ENCODE data around the gene LRRC74A.
"Not testable (repeated sequence)": the region's sequence is repeated elsewhere in the genome, so short reads cannot be mapped to it uniquely, and the experiment has no call there.

LRRC74A gene

GRCh38 chr14:76901171-76902055, 75.2 kb downstream of the LRRC74A start:
- H3K4me3 ChIP-seq (ENCODE audit: low read depth in 1 of 2, low read length in 2 of 2): peak overlapping the region in 1 of 2 donors; percentile 19
- no peaks in the 10 kb centered on the region for H3K36me3 ChIP-seq (ENCODE audit: insufficient read depth, low read length)
- peaks cover 54% of the 10 kb centered on the region for H3K4me1 ChIP-seq (ENCODE audit: insufficient read depth, low read length)
- no peaks in the 10 kb centered on the region for H3K9me3 ChIP-seq (ENCODE audit: low read length)
- peak overlapping the region; percentile 98 for H3K27ac ChIP-seq (ENCODE audit: low read depth, low read length)
- no peaks in the 10 kb centered on the region for H3K27me3 ChIP-seq (ENCODE audit: control insufficient read depth in 1 of 2, insufficient read depth in 2 of 2, low read length in 2 of 2)
- no peak overlapping the region for H3K9ac ChIP-seq (ENCODE audit: low read length)

- H3K36me3 ChIP-seq (ENCODE audit: insufficient read depth, low read length): no peaks in the 10 kb centered on the region
- H3K27me3 ChIP-seq (ENCODE audit: control insufficient read depth in 1 of 2, insufficient read depth in 2 of 2, low read length in 2 of 2): no peaks in the 10 kb centered on the region
- peak overlapping the region; percentile 98 for H3K27ac ChIP-seq (ENCODE audit: low read depth, low read length)
Measured at GRCh38 chr14:76902591-76902990, 76.4 kb downstream of the LRRC74A start.

GRCh38 chr14:76904100-76904739, 78.0 kb downstream of the LRRC74A start:
- no peaks in the 10 kb centered on the region for H3K9me3 ChIP-seq (ENCODE audit: low read length)
- peak overlapping the region; percentile 98 for H3K27ac ChIP-seq (ENCODE audit: low read depth, low read length)
- H3K9ac ChIP-seq (ENCODE audit: low read length): no peak overlapping the region
- no peaks in the 10 kb centered on the region for H3K27me3 ChIP-seq (ENCODE audit: control insufficient read depth in 1 of 2, insufficient read depth in 2 of 2, low read length in 2 of 2)
- peaks cover 54% of the 10 kb centered on the region for H3K4me1 ChIP-seq (ENCODE audit: insufficient read depth, low read length)
- H3K36me3 ChIP-seq (ENCODE audit: insufficient read depth, low read length): no peaks in the 10 kb centered on the region
- H3K4me3 ChIP-seq (ENCODE audit: low read depth in 1 of 2, low read length in 2 of 2): peak overlapping the region in 1 of 2 donors; percentile 15

More at GRCh38 chr14:76902591-76902990, 76.4 kb downstream of the LRRC74A start:
- no peaks in the 10 kb centered on the region for H3K9me3 ChIP-seq (ENCODE audit: low read length)
- no peak overlapping the region for H3K4me3 ChIP-seq (ENCODE audit: low read depth in 1 of 2, low read length in 2 of 2)
- peaks cover 54% of the 10 kb centered on the region for H3K4me1 ChIP-seq (ENCODE audit: insufficient read depth, low read length)
- no peak overlapping the region for H3K9ac ChIP-seq (ENCODE audit: low read length)

GRCh38 chr14:76904740-76905569, 78.7 kb downstream of the LRRC74A start:
- Histone ChIP-seq H3K27me3 (ENCODE audit: control insufficient read depth in 1 of 2, insufficient read depth in 2 of 2, low read length in 2 of 2) (no peaks in the 10 kb centered on the region), H3K9me3 (ENCODE audit: low read length) (no peaks in the 10 kb centered on the region), H3K4me3 (ENCODE audit: low read depth in 1 of 2, low read length in 2 of 2) (peak overlapping the region in 1 of 2 donors; percentile 15), H3K36me3 (ENCODE audit: insufficient read depth, low read length) (no peaks in the 10 kb centered on the region), H3K9ac (ENCODE audit: low read length) (no peak overlapping the region), H3K27ac (ENCODE audit: low read depth, low read length) (peak overlapping the region; percentile 98), H3K4me1 (ENCODE audit: insufficient read depth, low read length) (peaks cover 54% of the 10 kb centered on the region)

- no peak overlapping the region for H3K4me3 ChIP-seq (ENCODE audit: low read depth in 1 of 2, low read length in 2 of 2)
- no peaks in the 10 kb centered on the region for H3K27me3 ChIP-seq (ENCODE audit: control insufficient read depth in 1 of 2, insufficient read depth in 2 of 2, low read length in 2 of 2)
- H3K9me3 ChIP-seq (ENCODE audit: low read length): no peaks in the 10 kb centered on the region
Measured at GRCh38 chr14:76908834-76909233, 82.6 kb downstream of the LRRC74A start.

GRCh38 chr14:76909266-76909665, 83.1 kb downstream of the LRRC74A start:
- no peak overlapping the region for H3K9ac ChIP-seq (ENCODE audit: low read length)
- H3K4me3 ChIP-seq (ENCODE audit: low read depth in 1 of 2, low read length in 2 of 2): no peak overlapping the region
- H3K4me1 ChIP-seq (ENCODE audit: insufficient read depth, low read length): peaks cover 30% of the 10 kb centered on the region
- no peaks in the 10 kb centered on the region for H3K9me3 ChIP-seq (ENCODE audit: low read length)
- no peak overlapping the region for H3K27ac ChIP-seq (ENCODE audit: low read depth, low read length)
- no peaks in the 10 kb centered on the region for H3K36me3 ChIP-seq (ENCODE audit: insufficient read depth, low read length)
- H3K27me3 ChIP-seq (ENCODE audit: control insufficient read depth in 1 of 2, insufficient read depth in 2 of 2, low read length in 2 of 2): no peaks in the 10 kb centered on the region

More at GRCh38 chr14:76908834-76909233, 82.6 kb downstream of the LRRC74A start:
- peaks cover 30% of the 10 kb centered on the region for H3K4me1 ChIP-seq (ENCODE audit: insufficient read depth, low read length)
- no peak overlapping the region for H3K27ac ChIP-seq (ENCODE audit: low read depth, low read length)
- no peak overlapping the region for H3K9ac ChIP-seq (ENCODE audit: low read length)
- H3K36me3 ChIP-seq (ENCODE audit: insufficient read depth, low read length): no peaks in the 10 kb centered on the region

- H3K27me3 ChIP-seq (ENCODE audit: control insufficient read depth in 1 of 2, insufficient read depth in 2 of 2, low read length in 2 of 2): no peaks in the 10 kb centered on the region
- H3K9ac ChIP-seq (ENCODE audit: low read length): no peak overlapping the region
- peaks cover 18% of the 10 kb centered on the region for H3K4me1 ChIP-seq (ENCODE audit: insufficient read depth, low read length)
- H3K4me3 ChIP-seq (ENCODE audit: low read depth in 1 of 2, low read length in 2 of 2): no peak overlapping the region
- H3K27ac ChIP-seq (ENCODE audit: low read depth, low read length): no peak overlapping the region
- H3K9me3 ChIP-seq (ENCODE audit: low read length): no peaks in the 10 kb centered on the region
- no peaks in the 10 kb centered on the region for H3K36me3 ChIP-seq (ENCODE audit: insufficient read depth, low read length)
Measured at GRCh38 chr14:76910371-76910890, 84.2 kb downstream of the LRRC74A start.

- no peak overlapping the region for H3K27ac ChIP-seq (ENCODE audit: low read depth, low read length)
Measured at GRCh38 chr14:76911473-76911872, 85.3 kb downstream of the LRRC74A start.

GRCh38 chr14:76914533-76915081, 88.4 kb downstream of the LRRC74A start:
- not testable (repeated sequence) for H3K27ac ChIP-seq (ENCODE audit: low read depth, low read length); H3K27me3 ChIP-seq (ENCODE audit: control insufficient read depth in 1 of 2, insufficient read depth in 2 of 2, low read length in 2 of 2); H3K9me3 ChIP-seq (ENCODE audit: low read length); H3K9ac ChIP-seq (ENCODE audit: low read length); H3K4me3 ChIP-seq (ENCODE audit: low read depth in 1 of 2, low read length in 2 of 2); H3K36me3 ChIP-seq (ENCODE audit: insufficient read depth, low read length)
- H3K4me1 ChIP-seq (ENCODE audit: insufficient read depth, low read length): peaks cover 42% of the 10 kb centered on the region

More at GRCh38 chr14:76911473-76911872, 85.3 kb downstream of the LRRC74A start:
- Histone ChIP-seq H3K27me3 (ENCODE audit: control insufficient read depth in 1 of 2, insufficient read depth in 2 of 2, low read length in 2 of 2) (no peaks in the 10 kb centered on the region), H3K4me1 (ENCODE audit: insufficient read depth, low read length) (peaks cover 14% of the 10 kb centered on the region), H3K4me3 (ENCODE audit: low read depth in 1 of 2, low read length in 2 of 2) (no peak overlapping the region), H3K36me3 (ENCODE audit: insufficient read depth, low read length) (no peaks in the 10 kb centered on the region), H3K9ac (ENCODE audit: low read length) (no peak overlapping the region), H3K9me3 (ENCODE audit: low read length) (no peaks in the 10 kb centered on the region)

- Histone ChIP-seq H3K27ac (ENCODE audit: low read depth, low read length) (peak overlapping the region; percentile 15), H3K9ac (ENCODE audit: low read length) (no peak overlapping the region), H3K4me3 (ENCODE audit: low read depth in 1 of 2, low read length in 2 of 2) (no peak overlapping the region), H3K36me3 (ENCODE audit: insufficient read depth, low read length) (no peaks in the 10 kb centered on the region), H3K27me3 (ENCODE audit: control insufficient read depth in 1 of 2, insufficient read depth in 2 of 2, low read length in 2 of 2) (no peaks in the 10 kb centered on the region), H3K4me1 (ENCODE audit: insufficient read depth, low read length) (peaks cover 56% of the 10 kb centered on the region), H3K9me3 (ENCODE audit: low read length) (no peaks in the 10 kb centered on the region)
Measured at GRCh38 chr14:76916040-76916715, 90.0 kb downstream of the LRRC74A start.

All from muscle layer of colon (tissue), 2 donors.